GM21529 (cell line): ENCODE data around the gene DCD.
"Not testable (repeated sequence)": the region's sequence is repeated elsewhere in the genome, so short reads cannot be mapped to it uniquely, and the experiment has no call there.

ENCODE experiments used
- ATAC-seq: cut with Tn5 transposase; IDR thresholded peaks from one replicate; pipeline ENCODE4 v1.9.1; 2021; ENCODE audit not compliant: unreplicated experiment

The DCD gene

GRCh38 chr12:54654926-54655325 lies 6.8 kb upstream of the DCD start:
- no peak for ATAC-seq

GRCh38 chr12:54653025-54653424 lies 4.9 kb upstream of the DCD start:
- no peak for ATAC-seq

- ATAC-seq: no peak
These were observed 2.7 kb upstream of the DCD start for GRCh38 chr12:54650889-54651288.

DNA sequence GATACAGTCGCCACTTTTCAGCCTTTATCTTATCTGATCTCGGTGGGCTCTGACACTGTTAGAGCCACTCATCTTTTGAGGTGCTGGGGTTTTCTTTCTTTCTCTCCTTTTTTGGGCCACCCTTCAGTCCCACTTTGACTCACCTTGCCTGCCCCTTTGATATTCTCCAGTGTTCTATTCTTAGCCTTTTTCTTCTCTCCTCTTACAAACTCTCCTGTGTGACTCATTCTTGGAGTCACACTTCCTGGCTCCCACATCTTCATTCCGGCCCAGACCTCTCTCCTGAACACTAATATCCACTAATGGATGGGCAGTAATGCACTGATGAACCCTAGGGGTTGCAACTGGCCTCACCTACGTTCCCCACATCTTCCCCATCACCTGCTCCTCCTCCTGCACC lies 2.2 kb upstream of the DCD start:
- no peak for ATAC-seq

DNA sequence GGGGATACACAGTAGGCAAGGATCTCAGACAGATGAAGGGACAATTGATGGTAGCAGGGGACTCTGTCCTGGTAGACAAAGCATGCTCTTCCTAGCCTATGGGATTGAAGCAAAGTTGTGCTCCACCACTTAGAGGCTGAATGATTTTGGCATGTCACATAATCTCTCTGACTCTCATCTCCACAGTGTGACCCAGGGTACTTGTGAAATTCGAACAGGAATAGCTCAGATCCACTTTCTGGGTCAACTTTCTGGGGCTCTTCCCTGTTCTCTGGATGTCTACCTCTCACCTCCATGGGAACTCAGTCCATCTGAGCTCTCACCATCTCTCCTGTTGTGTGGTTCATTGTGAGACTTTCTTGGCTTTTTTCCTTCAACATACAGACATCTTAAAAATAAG lies 1.7 kb upstream of the DCD start:
- no peak for ATAC-seq

DNA sequence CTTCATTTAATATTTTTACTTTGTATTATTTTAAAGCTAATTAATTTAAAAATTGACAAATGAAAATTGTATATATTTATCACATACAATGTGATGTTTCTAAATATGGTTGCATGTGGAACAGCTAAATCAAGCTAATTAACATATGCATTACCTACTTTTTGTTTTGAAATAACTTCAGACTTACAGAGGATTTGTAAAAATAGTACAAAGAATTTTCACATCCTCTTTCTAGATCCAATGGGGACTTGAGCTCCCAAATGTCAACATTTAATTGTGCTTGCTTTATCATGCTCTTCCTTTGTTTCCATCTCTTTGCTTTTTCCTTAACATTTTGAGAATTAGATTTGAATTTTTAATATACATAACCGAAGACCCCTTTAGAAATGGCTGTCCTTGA lies 6.6 kb downstream of the DCD start:
- peak; percentile 76 for ATAC-seq

GRCh38 chr12:54641089-54641488 lies 7.1 kb downstream of the DCD start:
- ATAC-seq: no peak

GRCh38 chr12:54639112-54639511 lies 9.1 kb downstream of the DCD start:
- ATAC-seq: not testable (repeated sequence)

- ATAC-seq: no peak
These were observed 13.4 kb downstream of the DCD start, which contains the start of gene LACRT for GRCh38 chr12:54634795-54635194. Gene LACRT (minus strand): TSS chr12:54634895. CDS start chr12:54634841, 54 bp downstream.

DNA sequence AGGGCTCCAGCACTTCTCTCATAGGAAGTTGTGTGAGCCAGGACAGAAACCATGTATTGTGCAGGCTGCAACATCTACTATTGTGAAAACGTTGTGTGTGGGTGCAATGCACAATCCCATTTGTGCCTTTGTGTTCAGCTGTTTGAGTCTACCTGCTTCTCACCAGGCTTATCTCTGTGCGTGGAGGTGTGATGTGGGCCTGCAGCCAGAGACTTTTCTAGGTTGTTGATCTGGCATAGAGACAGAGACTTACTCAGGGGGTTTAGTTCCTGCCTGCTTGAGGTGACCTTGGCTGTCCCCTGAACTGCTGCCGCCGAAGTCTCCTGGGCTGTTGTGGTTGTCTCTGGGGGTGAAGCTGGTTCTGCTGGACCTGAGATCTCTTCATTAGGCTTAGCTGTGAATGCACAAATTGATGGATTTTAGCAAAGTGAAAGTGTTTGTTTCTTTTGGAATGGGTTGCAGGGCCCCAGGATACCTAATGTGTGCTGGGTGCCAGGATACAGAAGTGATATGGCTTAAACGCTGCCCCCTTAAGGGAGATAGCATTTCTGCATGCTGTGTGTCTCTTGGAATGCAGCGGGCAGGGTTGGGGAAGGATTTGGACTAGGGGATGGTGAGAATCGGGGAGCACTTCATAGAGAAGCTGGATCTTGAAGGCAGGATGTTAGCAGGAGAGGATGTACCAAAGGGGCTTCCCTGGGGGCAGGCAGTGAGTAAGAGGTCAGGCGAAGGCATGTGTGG lies 16.0 kb downstream of the DCD start:
- ATAC-seq: no peak

- no peak for ATAC-seq
These were observed 16.6 kb downstream of the DCD start for GRCh38 chr12:54631551-54631950.

- no peak for ATAC-seq
These were observed 18.2 kb downstream of the DCD start for GRCh38 chr12:54629925-54630324.

DNA sequence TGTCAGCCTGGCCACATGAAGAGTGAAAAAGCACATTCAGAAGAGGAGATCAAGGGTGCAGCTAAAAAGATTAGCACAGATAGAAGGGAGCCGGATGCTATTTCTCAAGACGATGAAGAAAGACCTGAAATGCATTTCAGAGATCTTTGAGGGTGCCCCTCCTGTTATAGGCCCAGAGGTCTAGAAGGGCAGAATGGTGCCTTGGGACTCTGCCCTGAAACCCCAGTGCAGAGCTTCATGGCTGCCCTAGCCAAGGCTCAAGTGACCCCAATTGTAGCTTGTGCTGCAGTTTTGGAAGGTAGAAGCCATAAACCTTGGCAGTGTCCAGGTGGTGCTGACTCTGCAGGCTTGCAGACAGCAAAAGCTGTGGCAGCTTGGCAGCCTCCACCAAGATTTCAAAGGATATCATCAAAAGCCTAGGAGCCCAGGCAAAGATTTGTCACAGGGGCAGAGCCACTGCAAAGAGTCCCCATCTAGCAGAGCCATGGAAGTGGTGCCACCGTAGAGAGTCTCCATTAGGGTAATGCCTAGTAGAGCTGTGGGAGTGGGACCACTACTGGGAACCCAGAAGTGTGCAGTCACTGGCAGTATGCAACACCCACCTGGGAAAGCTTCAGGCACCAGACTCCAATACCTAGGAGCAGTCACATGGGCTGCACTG lies 19.8 kb downstream of the DCD start:
- ATAC-seq: no peak

DNA sequence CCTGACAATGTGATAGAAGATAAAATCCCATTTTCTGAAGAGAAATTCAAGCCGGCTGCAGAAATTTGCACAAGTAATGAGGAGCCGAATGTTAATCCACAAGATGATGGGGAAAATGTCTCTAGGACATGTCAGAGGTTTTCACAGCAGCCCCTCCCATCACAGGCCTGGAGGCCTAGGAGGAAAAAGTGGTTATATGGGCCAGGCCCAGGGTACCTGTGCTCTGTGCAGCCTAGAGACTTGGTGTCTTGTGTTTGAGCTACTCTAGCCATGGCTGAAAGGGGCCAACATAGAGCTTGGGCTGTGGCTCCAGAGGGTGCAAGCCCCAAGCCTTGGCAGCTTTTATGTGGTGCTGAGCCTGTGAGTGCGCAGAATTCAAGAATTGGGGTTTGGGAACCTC lies 20.9 kb downstream of the DCD start:
- no peak for ATAC-seq

DNA sequence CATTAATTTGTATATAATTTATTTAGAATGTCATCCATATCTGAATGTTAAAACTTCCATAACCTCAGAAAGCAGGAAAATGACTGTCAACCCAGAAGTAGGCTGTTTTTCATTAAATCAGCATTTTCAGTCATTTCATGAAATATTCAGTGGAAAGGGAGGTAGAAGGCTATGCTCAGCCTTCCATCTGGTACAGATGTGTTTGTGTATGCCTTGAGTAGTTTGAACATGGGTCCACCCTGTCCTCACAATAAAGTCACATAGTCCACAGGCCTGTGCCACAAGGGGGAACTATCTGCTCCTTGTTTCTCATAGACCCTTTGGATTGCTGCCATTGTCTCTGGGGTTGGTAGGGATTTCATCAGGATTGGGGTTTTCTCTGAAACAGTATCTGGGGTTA lies 22.6 kb downstream of the DCD start:
- ATAC-seq: no peak

- ATAC-seq: no peak
These were observed 23.6 kb downstream of the DCD start for GRCh38 chr12:54624315-54625279.

DNA sequence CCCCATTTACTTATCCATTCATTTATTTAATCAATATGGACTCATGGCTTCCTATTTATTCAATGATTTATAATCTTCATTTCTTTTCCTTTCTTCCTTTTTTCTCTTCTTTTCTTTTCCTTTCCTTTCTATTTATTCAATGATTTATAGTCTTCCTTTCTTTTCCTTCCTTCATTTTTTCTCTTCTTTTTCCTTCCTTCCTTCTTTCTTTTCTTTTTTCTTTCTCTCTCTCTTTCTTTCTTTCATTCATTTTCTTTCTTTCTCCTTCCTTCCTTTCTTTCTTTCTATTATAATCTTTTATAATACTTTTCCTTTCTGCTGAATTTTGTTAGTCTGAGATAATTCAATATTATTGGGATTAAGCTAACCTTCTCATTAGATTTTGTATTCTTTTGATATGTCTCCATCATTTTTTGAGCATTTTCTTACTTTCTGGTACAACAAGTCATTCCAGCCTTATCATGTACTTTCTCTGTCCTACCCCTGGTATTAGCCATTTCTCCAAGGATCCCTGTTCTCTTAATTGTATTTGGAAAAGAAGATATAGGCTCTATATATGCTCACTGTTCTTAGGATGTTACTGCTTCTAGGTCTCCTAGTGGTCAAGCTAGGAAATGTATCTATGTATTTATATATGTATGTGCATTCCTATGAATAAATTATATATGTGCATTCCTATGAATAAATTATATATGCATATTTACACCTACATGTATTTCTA lies 25.5 kb downstream of the DCD start:
- ATAC-seq: no peak

- ATAC-seq: no peak
These were observed 31.1 kb downstream of the DCD start for GRCh38 chr12:54616933-54617680.

DNA sequence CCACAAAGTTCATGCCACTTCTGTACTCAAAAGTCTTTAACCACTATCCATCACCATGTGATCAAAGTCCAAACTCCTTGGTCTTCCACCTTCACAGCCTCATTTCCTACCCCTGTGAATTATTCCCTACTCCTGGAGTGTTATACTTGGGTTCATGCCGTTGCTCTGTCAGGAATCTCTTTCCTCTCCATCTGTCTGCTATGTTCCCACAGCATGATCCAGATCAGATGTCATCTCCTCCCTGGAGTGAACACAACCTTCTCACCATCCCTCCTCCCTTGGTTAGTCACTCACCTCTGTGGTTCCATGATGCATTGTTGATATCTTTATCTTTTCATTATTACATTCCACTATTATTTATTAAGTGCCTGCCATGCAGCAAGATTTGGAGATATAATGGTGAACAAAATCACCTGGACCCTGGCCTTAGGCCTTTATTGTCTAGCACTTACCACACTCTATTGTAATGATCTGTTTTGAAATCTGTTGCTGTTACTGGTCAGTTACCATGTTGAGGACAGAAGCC lies 35.9 kb downstream of the DCD start:
- no peak for ATAC-seq

GRCh38 chr12:54611715-54612149 lies 36.4 kb downstream of the DCD start:
- ATAC-seq: no peak
